Measurements from ENCODE around the gene KLC4.
A peak's percentile ranks its signal among the peaks of the same experiment; 100 is the strongest.
"Not testable (repeated sequence)": the region's sequence is repeated elsewhere in the genome, so short reads cannot be mapped to it uniquely, and the experiment has no call there.

KLC4 gene

DNA sequence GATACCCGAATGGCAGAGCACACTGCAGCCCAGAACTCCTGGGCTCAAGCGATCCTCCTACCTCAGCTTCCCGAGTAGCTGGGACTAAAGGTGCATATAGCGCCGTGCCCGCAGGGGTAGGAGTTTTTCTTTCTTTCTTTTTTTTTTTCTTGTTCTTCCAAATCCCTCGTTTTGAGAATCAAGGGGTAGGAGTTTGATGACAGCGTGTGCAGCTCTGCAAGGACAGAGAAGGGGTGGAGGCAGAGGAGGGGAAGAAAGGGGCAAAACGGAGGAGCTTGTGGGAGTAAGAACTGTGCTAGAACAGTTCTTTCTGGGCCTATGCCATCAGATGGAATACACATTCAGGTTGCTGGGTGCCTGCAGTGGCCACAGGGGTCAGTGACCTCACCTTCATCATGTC lies 22.7 kb upstream of the KLC4 start:
- no peak for DNase-seq (ENCODE audit: low spot score)

GRCh38 chr6:43037197-43037596 lies 22.2 kb upstream of the KLC4 start:
- no peak for DNase-seq (ENCODE audit: low spot score)

- no peak for DNase-seq (ENCODE audit: low spot score)
Observed at GRCh38 chr6:43037706-43038105, 21.7 kb upstream of the KLC4 start.

DNA sequence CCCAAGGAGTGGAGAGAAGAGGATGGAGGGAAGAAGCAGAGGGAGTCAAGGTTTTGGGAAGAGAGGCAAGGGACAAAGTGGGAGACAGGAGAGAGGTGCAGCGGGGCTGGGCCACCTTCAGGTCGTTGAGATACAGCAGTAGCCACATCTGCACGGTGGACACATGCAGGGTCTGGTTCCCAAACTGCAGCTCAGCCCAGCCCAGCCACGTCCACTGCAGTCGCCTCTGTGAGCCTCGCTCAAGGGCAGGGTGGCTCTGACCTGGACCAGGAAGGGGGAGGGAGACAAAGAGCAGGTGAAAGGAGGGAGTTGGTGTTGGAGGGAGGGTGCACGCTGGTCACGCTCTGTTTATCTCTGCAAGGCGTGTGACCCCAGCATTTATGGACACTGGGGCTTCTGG lies 20.7 kb upstream of the KLC4 start:
- no peak for DNase-seq (ENCODE audit: low spot score)

GRCh38 chr6:43040542-43041257 lies 18.7 kb upstream of the KLC4 start:
- no peak for DNase-seq (ENCODE audit: low spot score)

DNA sequence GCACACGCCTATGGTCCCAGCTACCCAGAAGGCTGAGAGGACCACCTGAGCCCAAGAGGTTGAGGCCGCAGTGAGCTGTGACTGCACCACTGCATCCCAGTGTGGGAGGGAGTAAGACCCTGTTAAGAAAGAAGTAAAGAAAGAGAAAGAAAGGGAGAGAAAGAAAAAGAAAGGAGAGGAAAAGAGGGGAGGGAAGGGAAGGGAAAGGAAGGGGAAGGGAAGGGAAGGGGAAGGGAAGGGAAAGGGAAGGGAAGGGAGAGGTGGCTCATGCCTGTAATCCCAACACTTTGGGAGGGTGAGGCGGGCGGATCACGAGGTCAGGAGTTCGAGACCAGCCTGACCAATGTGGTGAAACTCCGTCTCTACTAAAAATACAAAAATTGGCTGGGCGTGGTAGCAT lies 18.0 kb upstream of the KLC4 start:
- DNase-seq (ENCODE audit: low spot score): not testable (repeated sequence)

GRCh38 chr6:43043310-43043709 lies 16.1 kb upstream of the KLC4 start:
- no peak for DNase-seq (ENCODE audit: low spot score)

- no peak for DNase-seq (ENCODE audit: low spot score)
Observed at GRCh38 chr6:43045371-43045930, 14.0 kb upstream of the KLC4 start.

GRCh38 chr6:43047998-43048397 lies 11.4 kb upstream of the KLC4 start:
- DNase-seq (ENCODE audit: low spot score): no peak

GRCh38 chr6:43050981-43051380 lies 8.4 kb upstream of the KLC4 start:
- DNase-seq (ENCODE audit: low spot score): no peak

DNA sequence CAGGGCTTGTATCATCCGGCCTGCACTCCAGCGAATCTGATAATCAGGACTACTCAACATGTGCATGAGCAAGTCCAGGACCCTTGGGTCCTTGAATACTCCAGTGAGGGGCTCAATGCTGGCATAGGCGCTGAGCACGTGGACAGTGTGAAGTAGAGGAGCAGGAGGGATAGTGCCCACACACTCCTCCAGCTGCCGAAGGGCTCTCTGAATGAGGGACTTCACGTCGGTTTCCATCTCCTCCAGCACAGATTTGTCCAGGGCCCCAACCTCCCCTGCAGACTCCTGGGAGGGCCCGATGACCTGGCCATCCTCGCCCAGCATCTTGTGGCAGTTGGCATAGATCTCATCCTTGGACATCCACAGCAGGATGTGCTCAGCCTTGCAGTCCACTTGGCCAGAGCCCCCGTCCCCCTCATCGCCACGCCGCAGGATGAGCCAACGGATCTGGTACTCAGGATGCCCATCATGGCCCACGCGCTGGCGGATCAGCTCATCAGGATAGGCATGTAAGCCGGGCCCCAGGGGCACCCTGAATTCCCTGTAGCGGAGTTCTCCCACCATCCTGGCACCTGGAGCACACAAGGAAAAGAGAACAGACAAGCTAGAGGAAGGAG lies 7.1 kb upstream of the KLC4 start:
- no peak for DNase-seq (ENCODE audit: low spot score)

GRCh38 chr6:43052842-43053544 lies 6.4 kb upstream of the KLC4 start:
- DNase-seq (ENCODE audit: low spot score): no peak

GRCh38 chr6:43053545-43054205 lies 5.8 kb upstream of the KLC4 start, which contains the start of gene CUL7:
CUL7 (minus strand) TSS chr6:43053851; CDS start chr6:43052788, 1,063 bp downstream.
- peak; percentile 92 for DNase-seq (ENCODE audit: low spot score)

DNA sequence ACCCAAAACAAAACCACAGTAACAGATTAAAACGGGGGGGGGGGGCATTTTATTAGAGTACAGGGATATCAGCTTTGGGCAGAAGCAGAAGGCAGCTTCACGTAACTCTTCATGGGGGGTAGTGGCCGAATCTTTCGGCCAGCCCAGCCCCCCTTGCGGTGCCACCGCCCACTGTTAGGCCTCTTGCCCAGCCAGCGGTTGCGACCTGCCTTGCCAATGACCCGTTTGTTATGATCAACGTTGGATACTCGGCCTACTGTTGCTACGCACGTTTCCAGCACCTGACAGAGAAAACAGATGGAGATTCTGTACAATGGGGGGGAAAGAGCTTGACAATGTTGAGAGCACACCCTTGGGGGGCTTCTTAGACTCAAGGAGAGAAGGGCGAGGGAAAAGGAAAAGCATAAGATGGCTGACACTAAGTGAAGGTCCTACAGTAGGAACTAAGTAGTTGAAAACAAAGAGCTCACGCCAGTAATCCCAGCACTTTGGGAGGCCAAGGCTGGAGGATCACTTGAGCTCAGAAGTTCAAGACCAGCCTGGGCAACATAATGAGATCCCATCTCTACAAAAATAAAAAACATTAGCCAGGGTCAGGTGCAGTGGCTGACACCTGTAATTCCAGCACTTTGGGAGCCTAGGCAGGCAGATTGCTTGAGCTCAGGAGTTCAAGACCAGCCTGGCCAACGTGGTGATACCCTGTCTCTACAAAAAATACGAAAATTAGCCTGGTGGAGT lies 5.1 kb upstream of the KLC4 start:
- no peak for DNase-seq (ENCODE audit: low spot score)

- no peak for DNase-seq (ENCODE audit: low spot score)
Observed at GRCh38 chr6:43055966-43056365, 3.5 kb upstream of the KLC4 start.

DNA sequence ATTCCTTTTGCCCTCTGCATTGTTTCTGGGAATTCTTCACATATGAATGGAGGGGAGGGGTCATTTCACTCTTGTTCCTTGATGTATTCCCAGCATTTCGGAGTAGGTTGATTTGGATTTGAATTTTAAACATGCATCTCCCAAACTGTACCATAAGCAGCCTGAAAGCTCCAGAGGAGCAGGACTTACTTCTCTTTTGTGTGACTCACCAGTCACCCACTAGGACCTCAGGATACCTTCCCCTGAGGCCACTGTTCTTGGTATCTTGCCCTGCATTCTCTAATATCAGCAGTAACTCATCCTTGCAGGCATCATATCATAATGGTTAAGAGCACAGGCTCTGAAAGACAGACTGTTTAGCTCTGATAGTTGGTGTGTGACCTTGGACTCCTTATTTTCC lies 900 bp upstream of the KLC4 start:
- no peak for DNase-seq (ENCODE audit: low spot score)

DNA sequence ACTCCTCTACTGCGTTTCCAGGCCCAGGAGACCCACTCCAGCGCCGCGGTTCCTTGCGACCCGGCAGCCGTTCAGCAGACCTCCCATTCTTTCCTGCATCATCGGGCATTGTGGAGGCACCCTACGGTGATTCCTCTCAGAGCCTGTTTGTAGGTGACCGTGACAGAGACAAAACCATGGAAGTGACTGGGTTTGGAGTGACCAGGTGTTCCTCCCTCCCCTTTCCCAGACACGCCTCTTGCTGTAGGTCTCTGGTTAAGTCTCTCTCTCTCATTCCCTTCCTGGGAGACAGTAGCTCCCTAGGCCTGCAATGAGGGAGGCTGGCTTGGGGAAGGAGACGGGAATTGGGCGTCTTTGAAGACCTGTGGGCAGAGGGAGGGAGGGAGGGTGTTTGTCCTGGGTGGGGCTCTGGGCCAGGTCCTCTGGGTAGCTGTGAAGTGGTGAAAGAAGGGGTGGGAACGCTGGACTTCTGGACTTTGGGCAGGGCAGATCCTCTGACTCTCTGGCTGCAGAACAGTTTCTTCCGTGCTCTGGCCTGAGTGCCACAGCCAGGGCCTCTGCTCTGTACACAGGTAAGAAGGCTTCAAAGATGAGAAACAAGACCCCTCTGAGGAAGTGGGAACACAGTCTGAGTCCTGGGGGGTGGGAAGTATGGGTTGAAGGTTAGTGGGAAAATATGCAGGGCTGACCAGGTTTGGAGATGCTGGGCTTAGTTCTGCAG lies 763 bp downstream of the KLC4 start:
- DNase-seq (ENCODE audit: low spot score): no peak

- no peak for DNase-seq (ENCODE audit: low spot score)
Observed at GRCh38 chr6:43060755-43061633, 1.6 kb downstream of the KLC4 start.

GRCh38 chr6:43061861-43062260 lies 2.4 kb downstream of the KLC4 start:
- DNase-seq (ENCODE audit: low spot score): no peak

DNA sequence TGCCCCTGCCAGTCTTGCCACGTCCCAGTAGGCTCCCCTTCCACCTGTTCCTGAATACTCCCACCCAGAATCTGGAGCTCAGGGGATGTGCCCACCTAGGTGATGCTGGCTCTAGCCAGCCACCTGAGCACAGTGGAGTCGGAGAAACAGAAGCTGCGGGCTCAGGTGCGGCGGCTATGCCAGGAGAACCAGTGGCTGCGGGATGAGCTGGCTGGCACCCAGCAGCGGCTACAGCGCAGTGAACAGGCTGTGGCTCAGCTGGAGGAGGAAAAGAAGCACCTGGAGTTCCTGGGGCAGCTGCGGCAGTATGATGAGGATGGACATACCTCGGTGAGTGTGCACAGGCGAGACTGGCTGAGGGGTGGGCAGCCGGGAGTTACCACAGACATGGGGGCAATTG lies 3.4 kb downstream of the KLC4 start:
- no peak for DNase-seq (ENCODE audit: low spot score)
